Subcutaneous adipose tissue (tissue), 4 donors: ENCODE measurements around the gene ZNF91. TPM values are rescaled to one million over a fixed set of nuclear protein-coding genes. Genes with fewer than 3 reads are reported as not detected.

Experiments
- CTCF ChIP-seq: fragments of 450-650 bp; IDR thresholded peaks from one replicate; pipeline ENCODE4 v1.5.1; 2016; ENCODE audit warnings: low read depth, mild to moderate bottlenecking, control low read depth, antibody characterized with exemption, moderate library complexity
- total RNA-seq, 4 donors: library from RNA; depleted of rRNA; stranded (reverse); fragments of >200 nt; gene quantifications; one replicate each; pipeline ENCODE4 v1.1.0, GENCODE V29; 2016

Gene ZNF91
- total RNA-seq, result 100 to 1,000 TPM in 3 of 4 donors, 10 to 100 TPM in 1; 75.3 to 158 (median 108) TPM

DNA sequence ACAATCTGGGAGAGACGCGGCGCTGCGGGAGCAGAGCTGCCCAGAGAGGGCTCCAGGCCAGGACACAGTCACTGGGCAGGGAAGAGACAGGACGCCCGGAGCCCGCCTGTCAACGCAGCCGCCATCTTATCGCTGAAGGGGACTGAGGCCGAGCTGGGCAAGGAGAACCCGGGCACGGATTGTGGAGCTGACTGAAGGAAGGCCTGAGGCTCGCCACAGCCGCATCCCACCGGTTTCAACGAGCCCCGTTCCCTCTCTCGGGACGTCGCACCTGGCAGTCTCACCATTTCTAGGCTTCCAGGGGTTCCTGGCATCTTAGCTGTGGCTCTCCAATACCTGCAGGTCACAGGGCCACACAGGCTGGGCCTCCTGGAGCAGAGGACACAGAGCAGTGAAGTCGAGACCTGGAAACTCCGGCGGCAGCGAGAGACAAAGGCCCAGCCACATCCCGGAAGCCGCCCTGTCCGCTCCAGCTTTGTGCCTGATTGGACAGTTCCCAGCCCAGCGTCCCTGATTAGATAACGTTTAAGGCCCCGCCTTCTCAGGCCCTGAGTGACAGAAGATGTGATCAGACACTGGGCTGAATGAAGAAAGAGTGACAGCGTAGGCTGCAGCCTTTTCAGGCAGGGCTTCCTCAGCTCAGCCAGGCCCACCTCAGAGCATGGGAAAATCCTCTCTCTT, at the start of gene ZNF91:
Gene ZNF91, minus strand, starts transcription at position 431 of the 681 bp plus-strand sequence. Its CDS starts 117 bp downstream, at position 314.
- TF ChIP-seq CTCF, result no peak

DNA sequence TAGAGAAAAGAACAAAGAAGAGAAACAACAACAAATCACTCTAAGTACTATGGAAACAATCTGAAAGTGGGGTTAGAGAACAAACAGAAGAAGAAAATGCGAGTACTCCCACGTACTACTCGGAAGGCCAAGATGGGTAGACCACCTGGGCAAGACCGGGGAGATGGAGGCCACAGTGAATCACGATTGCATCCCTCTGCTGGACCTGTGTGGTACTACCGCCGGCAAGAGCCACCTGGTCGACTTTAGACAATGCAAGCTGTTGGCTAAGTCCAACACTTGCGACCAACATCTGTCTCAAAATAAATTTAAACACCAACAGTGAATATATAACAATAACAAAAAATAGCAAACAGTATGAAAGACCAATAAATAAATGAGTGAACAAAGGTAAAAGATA, 45.5 kb upstream of the ZNF91 start:
- TF ChIP-seq CTCF, result no peak

DNA sequence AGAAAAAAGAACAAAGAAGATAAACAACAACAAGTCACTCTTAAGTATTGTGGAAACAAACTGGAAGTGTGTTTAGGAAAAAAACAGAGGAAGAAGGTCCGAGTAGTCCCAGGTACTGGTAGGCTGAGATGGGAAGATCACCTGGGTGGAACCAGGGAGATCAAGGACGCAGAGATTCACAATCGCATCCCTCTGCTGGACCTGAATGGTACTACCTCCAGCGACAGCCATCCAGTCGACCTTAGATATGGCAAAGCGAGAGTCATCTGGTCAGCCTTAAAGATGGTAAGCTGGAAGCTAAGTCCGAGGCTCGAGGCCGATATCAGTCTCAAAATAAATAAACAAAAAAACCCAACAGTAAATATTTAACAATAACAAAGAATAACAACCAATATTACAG, 44.9 kb upstream of the ZNF91 start:
- no peak for TF ChIP-seq CTCF

DNA sequence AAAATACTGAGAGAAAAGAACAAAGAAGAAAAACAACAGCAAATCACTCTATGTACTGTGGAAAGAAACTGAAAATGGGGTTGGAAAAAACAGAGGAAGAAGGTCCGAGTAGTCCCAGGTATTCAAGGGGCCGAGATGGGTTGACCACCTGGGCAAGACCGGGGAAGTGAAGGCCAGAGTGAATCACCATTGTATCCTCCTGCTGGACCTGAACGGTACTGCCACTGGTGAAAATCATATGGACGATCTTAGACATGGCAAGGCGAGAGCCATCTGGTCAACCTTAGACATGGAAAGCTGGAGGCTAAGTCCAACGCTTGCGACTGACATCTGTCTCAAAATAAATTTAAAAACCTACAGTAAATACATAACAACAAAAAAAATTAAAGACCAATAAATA, 44.4 kb upstream of the ZNF91 start:
- no peak for TF ChIP-seq CTCF

DNA sequence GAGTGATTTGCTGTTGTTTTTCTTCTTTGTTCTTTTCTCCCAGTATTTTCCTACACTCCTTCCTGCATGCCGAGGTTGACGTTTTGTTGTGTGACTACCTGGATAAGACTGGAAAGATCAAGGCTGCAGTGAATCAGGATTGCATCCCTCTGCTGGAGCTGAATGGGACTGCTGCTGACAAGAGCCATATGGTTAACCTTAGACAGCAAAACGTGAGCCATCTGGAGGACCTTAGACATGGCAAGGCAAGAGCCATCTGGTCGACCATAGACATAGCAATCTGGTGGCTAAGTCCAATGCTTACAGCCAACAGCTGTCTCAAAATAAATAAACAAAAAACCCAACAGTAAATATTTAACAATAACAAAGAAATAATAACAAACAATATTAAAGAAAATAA, 42.6 kb upstream of the ZNF91 start:
- TF ChIP-seq CTCF, result no peak

GRCh38 chr19:23436944-23437343, 41.7 kb upstream of the ZNF91 start:
- no peak for TF ChIP-seq CTCF

DNA sequence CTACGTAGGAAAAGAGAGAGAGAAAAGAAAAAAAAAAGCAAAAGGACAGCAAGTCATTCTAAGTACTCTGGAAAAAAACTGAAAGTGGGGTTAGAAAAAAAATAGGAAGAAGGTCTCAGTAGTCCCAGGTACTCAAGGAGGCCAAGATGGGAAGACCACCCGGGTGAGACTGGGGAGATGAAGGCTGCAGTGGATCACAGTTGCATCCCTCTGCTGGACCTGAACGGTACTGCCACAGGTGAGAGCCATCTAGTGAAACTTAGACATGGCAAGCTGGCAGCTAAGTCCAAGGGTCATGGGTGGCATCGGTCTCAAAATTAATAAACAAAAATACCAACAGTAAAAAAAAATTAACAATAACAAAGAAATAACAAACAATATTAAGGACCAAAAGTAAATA, 41.0 kb upstream of the ZNF91 start:
- TF ChIP-seq CTCF, result no peak
